AG20443 (cell line): ENCODE measurements around the gene AP2A1.
A peak's percentile ranks its signal among the peaks of the same experiment; 100 is the strongest.

ENCODE experiments used
- DNase-seq: peaks from one replicate; pipeline ENCODE4 v3.0.0; 2012; ENCODE audit warnings: low spot score, mixed read lengths

The AP2A1 gene

DNA sequence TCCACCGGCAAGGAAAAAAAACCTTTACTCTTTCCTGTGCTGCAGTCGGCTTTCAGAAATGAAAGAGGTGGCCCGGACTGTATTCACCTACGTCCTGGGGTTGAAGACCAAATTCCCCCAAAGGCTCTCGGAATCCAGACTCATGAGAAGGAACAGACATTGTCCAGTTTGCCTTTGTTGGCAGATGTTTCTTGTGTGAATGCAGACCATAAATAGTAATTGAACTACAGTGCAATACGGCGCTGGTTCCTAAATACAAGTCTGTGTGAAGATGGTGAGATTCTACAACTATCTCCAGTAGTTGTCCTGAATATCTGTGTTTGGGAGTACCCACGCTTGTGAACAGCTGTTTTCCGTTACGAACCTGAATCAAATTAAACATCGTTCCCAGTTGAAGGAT, 72.9 kb downstream of the AP2A1 start:
- DNase-seq, result no peak

DNA sequence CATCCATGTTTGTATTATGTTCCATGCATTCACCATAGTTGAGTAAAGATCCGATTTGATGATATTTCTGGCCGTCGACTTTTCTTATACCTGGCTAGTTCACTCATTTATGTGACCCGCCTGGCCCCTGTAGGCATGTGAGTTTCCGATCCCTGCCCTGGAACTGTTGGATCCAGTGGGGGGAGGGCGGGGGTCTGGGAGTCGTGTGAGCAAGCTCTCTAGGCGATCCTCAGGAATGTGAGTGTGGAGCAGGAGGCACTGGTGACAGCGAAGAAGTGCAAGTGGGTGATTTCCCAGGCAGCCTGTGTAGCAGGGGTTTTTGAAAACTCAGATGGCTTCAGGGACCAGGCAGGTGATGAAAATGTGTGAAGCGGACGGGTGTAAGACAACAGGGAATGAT, 73.5 kb downstream of the AP2A1 start:
- DNase-seq, result no peak

DNA sequence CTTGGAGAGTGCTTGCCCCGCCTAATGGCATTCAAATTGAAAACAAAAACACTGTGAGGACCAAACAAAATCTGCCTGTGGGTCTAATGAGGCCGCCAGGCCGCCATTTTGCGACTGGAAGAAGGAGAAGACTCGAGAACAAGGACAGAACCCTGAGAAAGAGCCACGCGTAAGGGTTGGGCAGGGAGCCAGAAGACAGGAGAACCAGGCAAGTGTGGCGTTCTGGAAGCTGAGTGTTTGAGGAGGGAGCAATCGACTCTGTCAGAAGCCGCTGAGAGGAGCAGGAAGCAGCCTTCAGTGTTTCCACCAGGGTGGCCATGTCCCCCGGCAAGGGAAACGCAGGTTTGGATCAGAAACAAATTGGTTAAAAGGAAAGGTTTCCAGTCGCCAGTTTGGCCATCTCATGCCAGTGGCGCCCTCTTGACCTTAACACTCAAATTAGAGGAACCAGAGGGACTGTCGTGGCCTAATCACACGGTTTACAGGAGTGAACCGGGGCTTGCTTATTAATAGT, 74.0 kb downstream of the AP2A1 start:
- DNase-seq, result no peak

DNA sequence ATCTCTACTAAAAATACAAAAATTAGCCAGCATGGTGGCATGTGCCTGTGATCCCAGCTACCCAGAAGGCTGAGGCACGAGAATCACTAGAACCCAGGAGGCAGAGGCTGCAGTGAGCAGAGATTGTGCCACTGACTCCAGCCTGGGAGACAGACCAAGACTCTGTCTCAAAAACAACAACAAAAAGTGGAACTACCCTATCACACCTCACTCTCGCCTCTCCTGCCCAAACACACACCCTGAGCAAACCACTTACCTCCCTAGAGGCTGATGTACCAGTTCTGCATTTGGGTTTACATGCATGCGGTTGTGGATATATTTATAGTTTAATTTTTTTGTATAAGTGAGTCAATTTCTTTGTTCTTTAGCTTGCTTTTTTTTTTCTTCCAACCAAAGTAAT, 76.5 kb downstream of the AP2A1 start:
- DNase-seq, result no peak

DNA sequence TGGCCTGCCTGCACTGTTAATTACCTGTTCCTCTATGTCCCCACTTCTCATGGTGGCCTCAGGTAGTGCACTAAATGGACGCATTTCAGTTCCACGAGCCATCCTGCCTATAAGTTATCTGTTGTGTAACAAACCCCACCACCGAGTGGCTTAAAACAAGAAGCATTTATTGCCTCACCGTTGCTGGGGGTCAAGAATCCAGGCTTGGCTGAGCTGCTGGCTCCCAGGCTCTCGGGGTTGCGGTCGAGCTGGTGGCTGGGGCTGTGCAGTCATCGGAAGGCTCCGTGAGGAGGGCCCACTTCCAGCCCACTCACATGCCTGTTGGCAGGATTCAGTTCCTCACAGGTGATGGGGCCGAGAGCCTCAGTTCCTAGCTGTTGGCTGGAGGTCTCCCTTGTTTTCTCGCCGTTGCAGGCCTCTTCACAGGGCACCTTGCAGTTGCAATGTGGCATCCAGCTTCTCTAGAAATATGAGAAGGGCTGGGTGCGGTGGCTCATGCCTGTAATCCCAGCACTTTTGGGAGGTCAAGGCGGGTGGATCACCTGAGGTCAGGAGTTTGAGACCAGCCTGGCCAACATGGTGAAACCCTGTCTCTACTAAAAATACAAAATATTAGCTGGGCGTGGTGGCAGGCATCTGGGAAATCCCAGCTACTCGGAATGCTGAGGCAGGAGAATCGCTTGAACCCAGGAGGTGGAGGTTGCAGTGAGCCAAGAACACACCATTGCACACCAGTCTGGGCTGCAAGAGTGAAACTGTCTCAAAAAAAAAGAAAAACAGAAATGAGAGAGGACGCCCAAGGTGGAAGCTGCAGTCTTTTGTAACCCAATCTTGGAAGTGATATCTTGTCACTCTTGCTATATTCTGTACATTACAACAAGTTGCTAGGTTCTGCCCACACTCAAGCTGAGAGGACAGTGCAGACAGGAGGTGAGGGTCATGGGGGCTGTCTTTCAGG, 77.6 kb downstream of the AP2A1 start:
- no peak for DNase-seq

DNA sequence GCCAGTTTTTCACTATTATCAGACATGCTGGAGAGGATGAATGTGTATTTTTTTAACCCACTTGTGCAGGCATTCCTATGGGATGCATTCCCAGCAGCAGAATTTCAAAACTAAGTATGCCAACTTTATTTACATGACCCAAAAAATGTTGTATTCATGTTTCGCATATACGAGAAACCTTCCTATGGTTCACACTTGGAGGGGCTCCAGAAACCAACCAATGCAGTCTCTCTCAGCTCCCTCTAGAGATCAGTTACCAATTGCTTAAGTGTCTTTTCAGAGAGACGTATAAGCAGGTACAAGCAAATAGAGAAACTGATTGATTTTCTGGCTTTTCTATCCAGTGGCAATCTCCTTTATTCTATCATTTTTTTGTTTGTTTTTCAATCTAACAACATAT, 78.6 kb downstream of the AP2A1 start:
- DNase-seq, result no peak

DNA sequence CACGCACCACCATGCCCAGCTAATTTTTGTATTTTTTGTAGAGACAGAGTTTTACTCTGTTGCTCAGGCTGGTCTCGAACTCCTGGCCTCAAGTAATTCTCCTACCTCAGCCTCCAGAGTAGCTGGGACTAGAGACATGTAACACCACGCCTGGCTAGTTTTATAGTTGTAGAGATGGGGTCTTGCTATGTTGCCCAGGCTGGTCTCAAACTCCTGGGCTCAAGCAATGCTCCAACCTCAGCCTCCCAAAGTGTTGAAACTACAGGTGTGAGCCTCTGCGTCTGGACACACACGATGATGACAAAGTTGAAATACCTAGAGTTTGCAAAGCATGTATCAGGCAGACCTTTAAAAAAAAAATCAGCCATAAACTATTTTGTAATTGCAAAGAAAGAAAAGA, 79.6 kb downstream of the AP2A1 start:
- DNase-seq, result no peak

DNA sequence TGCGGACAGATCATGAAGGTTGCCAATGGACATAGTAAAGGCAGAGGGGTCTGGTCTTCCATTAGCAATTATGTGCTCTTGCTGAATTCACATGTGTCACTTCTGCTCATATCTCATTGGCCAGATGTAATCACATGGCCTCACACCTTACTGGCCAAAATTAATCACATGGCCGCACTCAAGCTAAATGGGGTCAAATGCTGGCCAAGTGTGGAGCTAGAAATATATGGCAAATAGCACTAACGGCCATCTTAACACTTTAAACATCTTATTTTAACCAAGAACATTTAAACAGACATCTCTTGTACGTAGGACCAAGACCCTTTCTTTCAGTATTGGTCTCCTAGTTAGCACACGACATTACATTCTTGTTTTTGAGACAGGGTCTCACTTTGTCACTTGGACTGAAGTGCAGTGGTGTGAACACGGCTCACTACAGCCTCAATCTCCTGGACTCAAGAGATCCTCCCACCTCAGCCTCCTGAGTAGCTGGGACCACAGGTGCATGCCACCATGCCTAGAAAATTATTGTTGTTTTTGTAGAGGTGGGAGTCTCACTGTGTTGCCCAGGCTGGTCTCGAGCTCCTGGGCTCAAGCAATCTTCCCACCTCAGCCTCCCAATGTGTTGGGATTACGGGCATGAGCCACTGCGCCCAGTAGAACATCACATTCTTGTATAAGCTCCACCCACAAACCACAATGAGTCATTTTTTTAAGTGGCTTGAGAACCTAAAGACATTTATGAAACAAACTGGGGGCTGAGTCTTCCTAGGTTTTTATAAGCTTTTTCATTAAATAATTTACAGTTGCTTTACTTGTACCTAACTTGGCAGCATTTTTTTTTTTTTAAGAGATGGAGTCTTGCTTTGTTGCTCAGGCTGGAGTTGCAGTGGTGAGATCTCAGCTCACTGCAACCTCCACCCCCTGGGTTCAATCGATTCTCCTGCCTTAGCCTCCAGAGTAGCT, 81.2 kb downstream of the AP2A1 start:
- DNase-seq, result peak; percentile 34

DNA sequence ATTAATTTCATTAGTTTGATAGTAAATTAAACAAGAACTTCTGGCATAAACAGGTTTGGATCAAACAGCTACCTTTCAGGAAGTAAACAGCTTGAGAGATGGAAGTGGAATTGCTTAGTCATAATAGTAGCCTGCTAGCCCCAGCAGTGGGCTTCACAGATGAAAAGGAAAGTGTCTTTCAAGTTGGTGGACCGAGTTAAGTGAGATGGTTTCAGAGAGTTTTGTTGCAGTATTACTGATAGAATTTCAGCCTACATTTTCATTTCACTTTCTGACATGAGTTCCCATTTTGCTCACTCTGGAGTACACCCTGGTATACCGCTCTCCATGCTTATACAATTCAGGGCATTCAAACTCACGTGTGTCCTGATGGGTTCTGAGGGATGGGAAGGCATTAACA, 82.1 kb downstream of the AP2A1 start:
- DNase-seq, result no peak

DNA sequence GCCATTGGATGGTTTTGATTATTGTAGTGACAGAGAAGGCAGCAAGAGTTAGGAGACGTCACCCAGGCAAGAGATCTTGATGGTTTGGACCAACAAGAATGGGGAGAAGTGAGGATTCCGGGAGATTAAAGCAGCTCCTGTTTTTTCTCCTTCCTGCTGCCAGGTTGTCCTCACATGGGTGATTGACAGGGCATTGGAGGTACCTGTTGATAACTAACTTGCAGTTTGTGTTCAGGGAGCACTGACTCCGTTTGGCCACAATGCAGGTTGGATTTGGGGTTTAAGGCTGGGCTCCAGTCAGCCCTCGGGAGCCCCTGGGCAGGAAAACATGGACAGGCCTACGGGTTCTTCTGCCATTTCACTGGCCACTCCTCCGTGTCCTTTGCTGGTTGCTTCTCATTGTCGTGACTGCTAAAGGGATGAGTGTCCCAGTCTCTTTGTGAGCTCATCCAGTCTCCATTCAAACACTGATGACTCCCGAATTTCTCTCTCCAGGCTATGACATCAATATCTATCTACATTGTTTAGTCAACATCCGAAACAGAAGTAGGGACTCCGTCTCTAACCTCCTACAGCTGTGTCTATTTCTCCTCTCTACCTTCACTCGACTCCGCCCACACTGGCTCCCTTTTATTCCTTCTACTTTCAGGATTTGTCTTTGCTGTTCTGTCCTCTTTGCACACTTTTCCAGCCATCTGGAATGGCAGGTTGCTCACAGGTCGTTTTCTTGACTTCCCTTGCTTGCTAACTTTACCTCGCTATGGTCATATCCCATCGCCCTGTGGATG, 82.8 kb downstream of the AP2A1 start:
- no peak for DNase-seq

DNA sequence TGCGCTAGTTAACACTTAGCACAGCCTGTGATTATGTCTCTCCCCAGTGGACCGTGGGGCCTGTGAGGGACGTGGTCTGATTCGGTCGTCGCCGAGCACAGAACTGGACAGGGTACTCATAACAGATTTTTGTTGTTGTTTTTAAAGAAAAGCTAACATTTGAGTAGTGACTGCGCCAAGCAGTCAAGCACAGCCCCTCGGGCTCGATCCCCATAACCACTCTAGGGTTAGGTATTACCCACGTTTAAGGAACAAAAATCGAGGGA, 83.4 kb downstream of the AP2A1 start:
- DNase-seq, result no peak

DNA sequence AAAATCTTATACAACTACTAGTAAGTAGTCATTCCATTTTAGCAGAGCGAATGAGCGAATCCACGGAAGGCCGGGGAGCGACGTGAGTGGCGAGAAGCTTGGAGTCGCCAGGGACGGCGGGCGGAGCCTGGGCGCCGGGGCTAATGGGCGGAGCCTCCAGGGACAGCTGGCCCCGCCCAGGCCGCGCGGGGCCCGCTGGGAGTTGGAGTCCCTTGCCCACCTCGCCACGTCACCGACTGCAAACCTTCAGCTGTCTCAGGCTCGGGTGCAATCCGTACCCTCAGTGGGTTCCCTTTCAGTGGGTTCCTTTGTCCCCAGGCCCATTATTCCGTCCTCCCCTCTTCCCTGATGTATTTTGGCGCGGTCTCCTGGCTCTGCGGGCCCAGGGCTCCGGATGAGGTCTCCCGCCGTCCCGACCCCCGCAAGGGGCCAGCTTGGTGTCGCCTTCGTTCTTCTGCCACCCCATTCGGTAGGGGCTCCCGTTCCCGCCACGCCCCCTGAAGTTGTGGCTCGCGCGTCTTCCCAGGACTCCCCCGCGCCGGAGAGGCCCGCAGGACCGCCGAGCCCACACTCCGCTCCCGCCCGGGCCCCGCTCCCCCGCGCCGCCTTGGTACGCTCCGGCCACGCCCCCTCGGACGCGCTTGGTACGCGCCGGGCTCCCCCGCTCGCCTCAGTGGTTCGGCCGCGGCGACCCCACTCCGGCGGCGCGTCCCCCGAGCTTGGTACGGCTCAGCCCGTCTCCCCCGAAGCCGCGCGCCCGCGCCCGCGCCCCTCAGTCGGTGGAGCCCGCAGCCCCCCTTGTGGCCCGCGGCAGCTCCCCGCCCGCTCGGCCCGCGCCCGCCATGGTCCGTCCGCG, 83.9 kb downstream of the AP2A1 start, which contains the start of gene PTOV1:
Gene PTOV1 (plus strand): TSS at position 673 of the 856 bp plus-strand sequence.
- DNase-seq, result peak; percentile 99

DNA sequence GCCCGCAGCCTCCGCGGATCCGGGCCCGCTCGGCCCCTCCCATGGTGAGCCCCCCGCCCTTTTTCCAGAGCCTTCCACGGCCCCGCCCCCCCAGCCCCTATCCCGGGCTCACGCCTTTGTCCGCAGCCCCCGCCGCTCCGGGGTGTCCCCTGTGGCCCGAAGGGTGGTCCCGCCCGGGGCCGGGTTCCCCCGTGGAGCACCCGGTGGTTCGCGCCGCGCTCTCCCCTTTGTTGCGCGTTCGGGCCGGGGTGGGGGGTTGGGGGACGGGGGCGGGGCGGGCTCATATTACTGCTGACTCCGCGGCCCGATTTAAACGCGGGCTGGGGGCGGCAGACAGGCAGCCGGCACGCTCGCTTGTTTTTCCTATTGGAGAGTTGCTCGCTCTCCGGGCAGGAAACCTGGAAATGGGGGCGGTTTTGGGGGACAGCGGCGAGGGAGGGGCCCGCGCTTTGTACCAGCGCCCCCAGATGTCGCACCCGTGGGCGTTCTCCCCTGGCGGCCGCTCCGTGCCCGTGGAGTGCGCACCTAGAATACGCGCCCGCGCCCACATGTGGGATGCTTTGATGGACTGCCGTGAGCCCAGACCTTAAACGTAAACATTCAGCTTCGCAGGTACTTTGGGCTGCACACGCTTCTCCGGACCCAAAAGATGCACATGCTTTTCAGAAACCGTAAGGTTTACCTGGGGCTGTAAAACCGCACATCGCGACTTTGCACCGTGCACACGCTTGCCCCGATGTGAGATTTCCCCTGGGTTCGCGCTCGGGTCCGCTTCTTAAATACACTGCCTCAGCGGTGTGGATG, 84.9 kb downstream of the AP2A1 start:
- peak; percentile 44 for DNase-seq

DNA sequence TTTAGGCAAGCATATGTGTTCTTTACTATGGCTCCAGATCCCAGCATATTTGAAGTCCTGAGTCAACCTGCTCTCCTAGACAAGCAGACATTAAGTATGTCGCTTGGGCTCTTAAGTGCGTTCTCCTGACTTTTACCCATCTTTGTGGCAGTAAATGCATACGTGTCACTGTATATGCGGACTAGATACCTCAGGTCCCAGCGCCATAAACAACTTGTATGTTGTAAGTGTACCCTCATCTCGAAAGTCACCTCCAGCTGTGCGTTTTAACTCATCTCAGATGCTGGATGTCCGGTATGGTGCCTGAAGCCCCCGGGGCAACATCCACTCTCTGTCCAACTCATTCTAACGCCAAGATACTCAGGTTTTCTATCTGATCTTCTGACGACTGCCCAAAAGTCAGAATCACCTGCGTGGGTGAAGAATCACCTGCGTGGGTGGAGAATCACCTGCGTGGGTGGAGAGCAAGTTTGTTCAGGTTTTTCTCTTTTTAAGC, 85.9 kb downstream of the AP2A1 start:
- no peak for DNase-seq

DNA sequence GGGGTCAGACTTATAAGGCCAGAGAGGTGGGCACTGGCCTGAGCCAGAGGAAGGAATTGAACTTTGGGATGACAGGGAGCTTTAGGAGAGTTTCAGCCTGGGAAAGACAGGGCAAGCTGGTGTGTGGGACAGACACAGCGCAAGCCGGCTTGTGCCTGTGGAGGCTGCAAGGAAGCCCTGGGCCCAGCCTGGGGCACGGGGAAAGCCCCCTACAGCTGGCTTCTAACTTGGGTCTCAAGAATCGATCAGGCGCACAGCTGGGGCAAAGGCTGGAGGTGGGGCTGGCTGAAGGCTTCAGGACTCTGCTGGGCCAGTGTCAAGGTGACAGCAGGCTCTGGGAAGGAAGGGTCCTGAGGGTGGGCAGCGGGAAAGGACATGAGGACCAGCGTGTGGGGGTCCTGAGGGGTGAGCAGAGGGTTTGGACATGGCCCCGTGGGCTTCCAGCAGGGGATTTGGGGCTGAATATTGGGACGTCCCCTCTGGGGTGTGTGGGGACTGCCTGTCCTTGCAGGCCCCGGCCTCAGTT, 87.1 kb downstream of the AP2A1 start:
- no peak for DNase-seq

DNA sequence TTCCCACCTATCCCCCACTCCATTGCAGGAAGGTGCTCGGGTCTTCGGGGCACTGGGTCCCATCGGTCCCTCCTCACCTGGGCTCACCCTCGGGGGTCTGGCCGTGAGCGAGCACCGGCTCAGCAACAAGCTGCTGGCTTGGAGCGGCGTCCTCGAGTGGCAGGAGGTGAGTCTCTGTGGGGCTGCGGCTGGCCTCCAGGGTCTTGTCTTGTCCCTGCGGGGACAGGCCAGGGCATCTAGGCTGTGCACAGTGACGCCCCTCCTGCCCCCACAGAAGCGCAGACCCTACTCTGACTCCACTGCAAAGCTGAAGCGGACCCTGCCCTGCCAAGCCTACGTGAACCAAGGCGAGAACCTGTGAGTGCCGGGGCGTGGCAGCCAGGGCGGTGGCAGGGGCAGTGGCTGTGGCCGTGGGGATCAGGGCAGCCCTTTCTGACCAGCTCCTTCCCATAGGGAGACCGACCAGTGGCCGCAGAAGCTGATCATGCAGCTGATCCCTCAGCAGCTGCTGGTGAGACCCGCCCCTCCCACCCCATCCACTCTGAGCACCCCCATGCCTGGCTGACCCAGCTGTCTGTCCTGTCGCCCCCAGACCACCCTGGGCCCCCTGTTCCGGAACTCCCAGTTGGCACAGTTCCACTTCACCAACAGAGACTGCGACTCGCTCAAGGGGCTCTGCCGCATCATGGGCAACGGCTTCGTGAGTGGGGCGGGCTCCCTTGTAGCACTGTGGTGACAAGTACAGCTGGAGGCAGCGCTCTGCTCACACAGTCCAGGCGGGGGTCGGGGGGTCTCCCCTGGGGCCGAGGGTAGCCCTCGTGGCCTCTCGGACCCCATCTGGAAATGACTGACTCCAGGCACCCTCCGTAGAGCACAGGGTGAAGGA, 87.8 kb downstream of the AP2A1 start:
- DNase-seq, result no peak

DNA sequence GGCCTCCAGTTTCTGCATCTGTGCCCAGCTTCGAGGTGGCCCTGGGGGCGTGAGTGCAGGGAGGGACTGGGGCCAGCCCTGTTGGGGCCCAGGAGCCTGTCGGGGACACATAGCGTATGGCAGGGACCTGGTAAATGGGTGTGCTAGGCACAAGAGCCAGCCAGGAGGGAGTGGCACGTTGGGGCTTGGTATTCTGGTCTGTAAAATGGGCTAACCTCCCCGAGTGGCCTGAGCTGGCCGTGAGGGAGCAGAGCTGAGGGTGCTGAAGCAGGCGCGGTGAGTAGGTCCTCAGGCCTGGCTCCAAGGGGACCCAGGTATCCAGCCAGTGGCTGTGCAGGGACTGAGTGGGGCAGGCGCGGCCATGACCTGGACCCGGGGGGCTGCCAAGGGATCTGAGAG, 88.5 kb downstream of the AP2A1 start:
- no peak for DNase-seq

DNA sequence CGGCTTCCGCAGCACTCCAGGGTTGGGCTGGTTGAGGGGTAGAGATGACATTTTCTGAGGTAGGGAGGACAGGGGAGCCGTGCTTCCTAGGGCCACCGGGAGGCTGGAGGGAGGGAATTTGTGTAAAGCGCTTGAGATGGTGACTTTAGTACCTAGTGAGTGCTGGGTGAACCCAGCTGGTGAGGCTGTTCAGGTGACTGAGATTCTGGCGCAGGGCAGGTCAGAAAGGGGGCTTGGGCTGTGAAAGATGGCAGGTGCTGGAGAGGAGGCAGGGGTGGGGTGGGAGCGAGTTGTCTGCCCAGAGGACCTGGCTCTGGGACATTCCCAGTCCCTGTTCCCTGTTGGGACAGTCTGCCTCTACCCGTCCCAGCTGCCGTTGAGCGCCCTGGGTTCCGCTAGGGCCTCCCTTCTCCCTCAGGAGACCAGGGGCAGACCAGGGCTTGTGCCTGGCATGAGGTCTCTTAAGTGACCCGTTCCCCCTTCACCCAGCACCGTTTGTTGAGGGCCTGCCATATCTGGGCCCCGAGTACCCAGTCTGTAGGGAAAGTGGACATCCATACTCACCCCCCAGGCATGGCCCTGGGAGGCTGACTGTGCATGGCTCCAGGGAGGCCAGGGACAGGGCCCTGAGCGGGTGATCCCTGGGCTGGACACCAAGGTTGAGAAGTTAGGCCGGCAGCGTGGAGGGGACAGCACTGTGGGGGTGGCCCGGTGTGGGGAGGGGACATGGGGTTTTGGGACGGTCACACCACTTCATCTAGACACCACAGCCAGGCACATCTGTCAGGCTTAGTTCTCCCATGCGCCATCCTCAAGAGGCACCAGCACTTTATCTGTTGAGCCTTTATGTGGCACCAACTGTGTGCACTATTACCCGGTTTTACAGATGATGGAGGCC, 89.1 kb downstream of the AP2A1 start:
- DNase-seq, result no peak
